Epithelial cell of proximal tubule (primary cell): Measurements from ENCODE around the gene MCC. TPM values are rescaled to one million over a fixed set of nuclear protein-coding genes. Genes with fewer than 3 reads are reported as not detected.

Experiments
- DNase-seq: peaks from one replicate; pipeline ENCODE4 v3.0.0-alpha.2; 2011; ENCODE audit warnings: low read depth
- H3K4me3 ChIP-seq: 2 replicates; pipeline ENCODE4 v1.5.1; 2011; ENCODE audit warnings: low read depth, mild to moderate bottlenecking, low read length
- CTCF ChIP-seq: conservative IDR thresholded peaks from 2 replicates; pipeline ENCODE4 v1.5.1; 2012; ENCODE audit warnings: low read depth, mild to moderate bottlenecking, low read length
- total RNA-seq: library from RNA; depleted of rRNA; stranded (reverse); fragments of >200 nt; gene quantifications from 2 replicates; pipeline ENCODE4 v1.2.3, GENCODE V29; 2015

The MCC gene
- total RNA-seq, 1 donor from 2014 or later: 6.3 TPM

GRCh38 chr5:113242481-113243348, 245.5 kb downstream of the MCC start:
- no peak for DNase-seq
- no peak for TF ChIP-seq CTCF
- H3K4me3 ChIP-seq: no peak overlapping the region

- no peak for TF ChIP-seq CTCF
- no peak overlapping the region for H3K4me3 ChIP-seq
- no peak for DNase-seq
Observed at GRCh38 chr5:113240951-113241726, 247.1 kb downstream of the MCC start.

- DNase-seq: no peak
- no peak overlapping the region for H3K4me3 ChIP-seq
- TF ChIP-seq CTCF: no peak
Observed at GRCh38 chr5:113240032-113240431, 248.2 kb downstream of the MCC start.

GRCh38 chr5:113237893-113238292, 250.4 kb downstream of the MCC start:
- no peak for TF ChIP-seq CTCF
- no peak for DNase-seq
- no peak overlapping the region for H3K4me3 ChIP-seq

- no peak for DNase-seq
- no peak overlapping the region for H3K4me3 ChIP-seq
- TF ChIP-seq CTCF: no peak
Observed at GRCh38 chr5:113236536-113237288, 251.5 kb downstream of the MCC start.

GRCh38 chr5:113235884-113236283, 252.4 kb downstream of the MCC start:
- DNase-seq: no peak
- no peak overlapping the region for H3K4me3 ChIP-seq
- no peak for TF ChIP-seq CTCF
